ENCODE data around the gene SERPINB6. TPM values are rescaled to one million over a fixed set of nuclear protein-coding genes. Genes with fewer than 3 reads are reported as not detected.

Gene SERPINB6
- total and polyA plus RNA-seq, 9 of the 15 experiments (the other 6 are each of a cell fraction or from before 2014, with no cell fraction given), result 86.6 to 211 (median 143) TPM

DNA sequence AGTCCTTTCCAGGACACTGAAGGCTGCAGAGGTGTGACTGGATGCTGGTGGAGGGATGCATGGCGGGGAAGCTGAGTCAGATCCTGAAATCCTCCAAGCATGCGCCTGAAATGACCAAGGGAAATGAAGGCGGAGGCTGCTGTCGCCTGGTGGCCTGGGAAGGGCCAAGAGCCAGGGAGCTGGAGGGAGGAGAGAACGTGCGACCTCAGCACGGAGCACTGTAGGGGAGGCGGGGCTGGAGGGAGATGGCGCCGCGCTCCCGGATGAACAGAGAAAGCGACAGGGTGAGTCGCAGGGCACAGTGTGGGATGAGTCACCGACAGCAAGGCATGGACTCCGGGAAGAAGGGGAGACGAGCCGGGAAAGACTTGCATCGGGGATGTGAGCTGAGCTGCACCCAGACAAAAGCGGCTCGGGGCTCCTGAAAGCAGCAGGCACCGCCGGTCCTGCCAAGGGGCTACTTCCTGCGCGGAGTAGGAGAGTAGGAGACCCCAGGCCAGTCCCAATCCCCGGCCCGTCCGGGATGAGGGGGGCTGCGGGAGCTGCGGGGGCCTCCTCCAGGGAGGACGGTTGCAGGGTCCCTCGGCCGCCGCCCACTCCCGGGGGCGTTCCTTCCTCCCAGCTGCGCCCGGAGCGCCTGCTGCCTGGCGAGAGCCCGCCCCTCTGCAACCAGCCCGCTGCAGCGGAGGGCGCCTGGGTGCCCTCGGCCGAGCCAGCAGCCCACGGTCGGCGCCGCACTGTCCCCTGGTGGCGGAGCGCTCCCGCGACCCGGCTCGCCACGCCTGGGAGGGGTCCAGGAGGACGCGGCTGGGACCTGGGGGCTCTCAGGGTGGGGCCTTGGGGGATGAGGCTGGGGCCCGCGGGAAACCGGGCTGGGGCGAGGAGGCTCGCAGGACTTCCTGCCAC lies 17.3 kb upstream of the SERPINB6 start (continued):
- TF ChIP-seq ZNF766 (CRISPR knock-in tag; conservative IDR thresholded peaks at IDR 0.05), result no peak
- TF ChIP-seq XRCC3 (IDR thresholded peaks at IDR 0.05), result no peak
- no peak for TF ChIP-seq ILF3 (IDR thresholded peaks at IDR 0.05; ENCODE audit: borderline replicate concordance)
- TF ChIP-seq, protein P1, sequence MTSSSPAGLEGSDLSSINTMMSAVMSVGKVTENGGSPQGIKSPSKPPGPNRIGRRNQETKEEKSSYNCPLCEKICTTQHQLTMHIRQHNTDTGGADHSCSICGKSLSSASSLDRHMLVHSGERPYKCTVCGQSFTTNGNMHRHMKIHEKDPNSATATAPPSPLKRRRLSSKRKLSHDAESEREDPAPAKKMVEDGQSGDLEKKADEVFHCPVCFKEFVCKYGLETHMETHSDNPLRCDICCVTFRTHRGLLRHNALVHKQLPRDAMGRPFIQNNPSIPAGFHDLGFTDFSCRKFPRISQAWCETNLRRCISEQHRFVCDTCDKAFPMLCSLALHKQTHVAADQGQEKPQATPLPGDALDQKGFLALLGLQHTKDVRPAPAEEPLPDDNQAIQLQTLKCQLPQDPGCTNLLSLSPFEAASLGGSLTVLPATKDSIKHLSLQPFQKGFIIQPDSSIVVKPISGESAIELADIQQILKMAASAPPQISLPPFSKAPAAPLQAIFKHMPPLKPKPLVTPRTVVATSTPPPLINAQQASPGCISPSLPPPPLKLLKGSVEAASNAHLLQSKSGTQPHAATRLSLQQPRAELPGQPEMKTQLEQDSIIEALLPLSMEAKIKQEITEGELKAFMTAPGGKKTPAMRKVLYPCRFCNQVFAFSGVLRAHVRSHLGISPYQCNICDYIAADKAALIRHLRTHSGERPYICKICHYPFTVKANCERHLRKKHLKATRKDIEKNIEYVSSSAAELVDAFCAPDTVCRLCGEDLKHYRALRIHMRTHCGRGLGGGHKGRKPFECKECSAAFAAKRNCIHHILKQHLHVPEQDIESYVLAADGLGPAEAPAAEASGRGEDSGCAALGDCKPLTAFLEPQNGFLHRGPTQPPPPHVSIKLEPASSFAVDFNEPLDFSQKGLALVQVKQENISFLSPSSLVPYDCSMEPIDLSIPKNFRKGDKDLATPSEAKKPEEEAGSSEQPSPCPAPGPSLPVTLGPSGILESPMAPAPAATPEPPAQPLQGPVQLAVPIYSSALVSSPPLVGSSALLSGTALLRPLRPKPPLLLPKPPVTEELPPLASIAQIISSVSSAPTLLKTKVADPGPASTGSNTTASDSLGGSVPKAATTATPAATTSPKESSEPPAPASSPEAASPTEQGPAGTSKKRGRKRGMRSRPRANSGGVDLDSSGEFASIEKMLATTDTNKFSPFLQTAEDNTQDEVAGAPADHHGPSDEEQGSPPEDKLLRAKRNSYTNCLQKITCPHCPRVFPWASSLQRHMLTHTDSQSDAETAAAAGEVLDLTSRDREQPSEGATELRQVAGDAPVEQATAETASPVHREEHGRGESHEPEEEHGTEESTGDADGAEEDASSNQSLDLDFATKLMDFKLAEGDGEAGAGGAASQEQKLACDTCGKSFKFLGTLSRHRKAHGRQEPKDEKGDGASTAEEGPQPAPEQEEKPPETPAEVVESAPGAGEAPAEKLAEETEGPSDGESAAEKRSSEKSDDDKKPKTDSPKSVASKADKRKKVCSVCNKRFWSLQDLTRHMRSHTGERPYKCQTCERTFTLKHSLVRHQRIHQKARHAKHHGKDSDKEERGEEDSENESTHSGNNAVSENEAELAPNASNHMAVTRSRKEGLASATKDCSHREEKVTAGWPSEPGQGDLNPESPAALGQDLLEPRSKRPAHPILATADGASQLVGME (CRISPR knock-in tag; IDR thresholded peaks at IDR 0.05), result peak; percentile 61; the same call in 1 of the 2 replicates
- peak; percentile 56 to 85 for TF ChIP-seq NONO (IDR thresholded peaks at IDR 0.05; ENCODE audit: low read depth in 2 of 2, low read length in 1 of 2)
- no peak for TF ChIP-seq ZNF584 (CRISPR knock-in tag; IDR thresholded peaks at IDR 0.05; ENCODE audit: low read depth)
- peak; percentile 79 for TF ChIP-seq SAFB (IDR thresholded peaks at IDR 0.05; ENCODE audit: borderline replicate concordance, low read depth, low read length)
- no peak for TF ChIP-seq ZNF174 (CRISPR knock-in tag; IDR thresholded peaks at IDR 0.05)
- peak; percentile 26; the same call in 1 of the 2 replicates for TF ChIP-seq EP300 (IDR thresholded peaks at IDR 0.05; ENCODE audit: low read length)
- TF ChIP-seq, protein P2, sequence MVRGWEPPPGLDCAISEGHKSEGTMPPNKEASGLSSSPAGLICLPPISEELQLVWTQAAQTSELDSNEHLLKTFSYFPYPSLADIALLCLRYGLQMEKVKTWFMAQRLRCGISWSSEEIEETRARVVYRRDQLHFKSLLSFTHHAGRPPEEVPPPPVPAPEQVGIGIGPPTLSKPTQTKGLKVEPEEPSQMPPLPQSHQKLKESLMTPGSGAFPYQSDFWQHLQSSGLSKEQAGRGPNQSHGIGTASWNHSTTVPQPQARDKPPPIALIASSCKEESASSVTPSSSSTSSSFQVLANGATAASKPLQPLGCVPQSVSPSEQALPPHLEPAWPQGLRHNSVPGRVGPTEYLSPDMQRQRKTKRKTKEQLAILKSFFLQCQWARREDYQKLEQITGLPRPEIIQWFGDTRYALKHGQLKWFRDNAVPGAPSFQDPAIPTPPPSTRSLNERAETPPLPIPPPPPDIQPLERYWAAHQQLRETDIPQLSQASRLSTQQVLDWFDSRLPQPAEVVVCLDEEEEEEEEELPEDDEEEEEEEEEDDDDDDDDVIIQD (CRISPR knock-in tag; IDR thresholded peaks at IDR 0.05), result no peak
- TF ChIP-seq KLF16 (IDR thresholded peaks at IDR 0.05), result peak; percentile 69
- TF ChIP-seq, protein P3, sequence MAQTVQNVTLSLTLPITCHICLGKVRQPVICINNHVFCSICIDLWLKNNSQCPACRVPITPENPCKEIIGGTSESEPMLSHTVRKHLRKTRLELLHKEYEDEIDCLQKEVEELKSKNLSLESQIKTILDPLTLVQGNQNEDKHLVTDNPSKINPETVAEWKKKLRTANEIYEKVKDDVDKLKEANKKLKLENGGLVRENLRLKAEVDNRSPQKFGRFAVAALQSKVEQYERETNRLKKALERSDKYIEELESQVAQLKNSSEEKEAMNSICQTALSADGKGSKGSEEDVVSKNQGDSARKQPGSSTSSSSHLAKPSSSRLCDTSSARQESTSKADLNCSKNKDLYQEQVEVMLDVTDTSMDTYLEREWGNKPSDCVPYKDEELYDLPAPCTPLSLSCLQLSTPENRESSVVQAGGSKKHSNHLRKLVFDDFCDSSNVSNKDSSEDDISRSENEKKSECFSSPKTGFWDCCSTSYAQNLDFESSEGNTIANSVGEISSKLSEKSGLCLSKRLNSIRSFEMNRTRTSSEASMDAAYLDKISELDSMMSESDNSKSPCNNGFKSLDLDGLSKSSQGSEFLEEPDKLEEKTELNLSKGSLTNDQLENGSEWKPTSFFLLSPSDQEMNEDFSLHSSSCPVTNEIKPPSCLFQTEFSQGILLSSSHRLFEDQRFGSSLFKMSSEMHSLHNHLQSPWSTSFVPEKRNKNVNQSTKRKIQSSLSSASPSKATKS (CRISPR knock-in tag; IDR thresholded peaks at IDR 0.05), result no peak
- TF ChIP-seq U2AF2 (optimal IDR thresholded peaks at IDR 0.05; ENCODE audit: low read depth, low read length), result no peak
- TF ChIP-seq, protein P4, sequence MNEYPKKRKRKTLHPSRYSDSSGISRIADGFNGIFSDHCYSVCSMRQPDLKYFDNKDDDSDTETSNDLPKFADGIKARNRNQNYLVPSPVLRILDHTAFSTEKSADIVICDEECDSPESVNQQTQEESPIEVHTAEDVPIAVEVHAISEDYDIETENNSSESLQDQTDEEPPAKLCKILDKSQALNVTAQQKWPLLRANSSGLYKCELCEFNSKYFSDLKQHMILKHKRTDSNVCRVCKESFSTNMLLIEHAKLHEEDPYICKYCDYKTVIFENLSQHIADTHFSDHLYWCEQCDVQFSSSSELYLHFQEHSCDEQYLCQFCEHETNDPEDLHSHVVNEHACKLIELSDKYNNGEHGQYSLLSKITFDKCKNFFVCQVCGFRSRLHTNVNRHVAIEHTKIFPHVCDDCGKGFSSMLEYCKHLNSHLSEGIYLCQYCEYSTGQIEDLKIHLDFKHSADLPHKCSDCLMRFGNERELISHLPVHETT (CRISPR knock-in tag; conservative IDR thresholded peaks at IDR 0.05 in 1 of 2, IDR thresholded peaks at IDR 0.05 in 1 of 2), result peak in 1 of 2 experiments; percentile 71; a peak in 1 of 4 replicates
- TF ChIP-seq ARID2 (IDR thresholded peaks at IDR 0.05), result peak; percentile 63

Data from K562 (cell line).